K562 (cell line): ENCODE data around the gene RAB31. TPM values are rescaled to one million over a fixed set of nuclear protein-coding genes. Genes with fewer than 3 reads are reported as not detected.

Experiments used
- RBM34 ChIP-seq: fragments of 200-400 bp; formaldehyde crosslinking; IDR thresholded peaks from 2 replicates; pipeline ENCODE4 v1.6.1; 2018; ENCODE audit warnings: low read length, borderline replicate concordance; ENCODE audit not compliant: insufficient read depth
- ZNF407 ChIP-seq: fragments of 450-650 bp; IDR thresholded peaks from 2 replicates; pipeline ENCODE4 v1.6.1; 2016; ENCODE audit warnings: low read depth
- polyA plus RNA-seq, 8 experiments: library from polyadenylated mRNA; depleted of rRNA in 4 of 8; stranded (reverse) in 5 of 8; unstranded in 3 of 8; fragments of >200 nt; fragmentation: Nextera tagmentation in 2 of 8; fragmentation: Illumina TruSeq in 1 of 8; extraction: Ambion mirVana in 2 of 8; extraction: Trizol in 1 of 8; gene quantifications; 2 replicates each; pipeline versions ENCODE4 v1.2.1 to v1.2.3, GENCODE V29; 2011 to 2014; ENCODE audit warnings: inconsistent platforms in 1 of 8, missing spikeins in 1 of 8
- total RNA-seq, 7 experiments: library from RNA; depleted of rRNA in 6 of 7; stranded (reverse); fragments of >200 nt in 6 of 7; fragmentation: Illumina TruSeq in 2 of 7; extraction: Trizol in 2 of 7; gene quantifications; 2 replicates each; pipeline versions ENCODE4 v1.2.1 to v1.2.3, GENCODE V29; 2011 to 2021; ENCODE audit warnings: low replicate concordance in 1 of 7

The RAB31 gene
- total and polyA plus RNA-seq, 9 of the 15 experiments (the other 6 are each of a cell fraction or from before 2014, with no cell fraction given), result 20.7 to 70.4 (median 41.3) TPM

- TF ChIP-seq ZNF407 (no peak), RBM34 (no peak)
Observed at GRCh38 chr18:9803698-9804516, 95.8 kb downstream of the RAB31 start (continued).
